Measurements from ENCODE around the gene PITPNC1.

DNA sequence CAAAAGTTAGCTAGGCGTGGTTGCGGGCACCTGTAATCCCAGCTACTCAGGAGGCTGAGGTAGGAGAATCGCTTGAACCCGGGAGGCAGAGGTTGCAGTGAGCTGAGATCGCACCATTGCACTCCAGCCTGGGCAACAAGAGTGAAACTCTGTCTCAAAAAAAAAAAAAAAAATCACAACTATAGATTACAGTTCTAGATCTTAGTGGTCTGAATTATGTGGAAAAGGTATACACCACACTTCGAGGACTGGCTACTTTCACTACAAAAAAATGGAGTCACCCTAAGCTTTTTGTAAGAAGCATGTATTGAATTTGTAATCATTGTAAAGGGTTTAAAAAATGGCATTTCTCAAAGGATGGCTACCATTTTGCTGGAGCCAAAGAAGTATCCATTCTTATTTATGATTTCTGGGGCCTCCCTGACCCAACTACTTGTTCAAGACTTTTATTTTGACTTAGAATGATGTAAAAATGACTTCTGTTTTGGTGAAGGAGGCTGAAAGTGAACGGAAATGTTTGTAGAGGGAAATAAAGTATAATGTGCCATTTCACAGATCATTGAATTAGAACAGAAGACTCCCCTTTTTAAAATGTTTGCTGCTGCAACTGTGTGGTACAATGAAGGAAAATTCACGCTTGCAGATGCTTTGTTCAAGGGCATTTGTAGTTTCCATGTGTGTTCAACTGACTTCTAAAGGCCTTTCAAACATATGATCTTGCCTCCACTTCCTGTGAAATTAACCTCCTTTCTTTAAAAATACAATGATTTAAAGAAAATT is 303.6 kb downstream of the PITPNC1 start:
- TF ChIP-seq, protein P1, sequence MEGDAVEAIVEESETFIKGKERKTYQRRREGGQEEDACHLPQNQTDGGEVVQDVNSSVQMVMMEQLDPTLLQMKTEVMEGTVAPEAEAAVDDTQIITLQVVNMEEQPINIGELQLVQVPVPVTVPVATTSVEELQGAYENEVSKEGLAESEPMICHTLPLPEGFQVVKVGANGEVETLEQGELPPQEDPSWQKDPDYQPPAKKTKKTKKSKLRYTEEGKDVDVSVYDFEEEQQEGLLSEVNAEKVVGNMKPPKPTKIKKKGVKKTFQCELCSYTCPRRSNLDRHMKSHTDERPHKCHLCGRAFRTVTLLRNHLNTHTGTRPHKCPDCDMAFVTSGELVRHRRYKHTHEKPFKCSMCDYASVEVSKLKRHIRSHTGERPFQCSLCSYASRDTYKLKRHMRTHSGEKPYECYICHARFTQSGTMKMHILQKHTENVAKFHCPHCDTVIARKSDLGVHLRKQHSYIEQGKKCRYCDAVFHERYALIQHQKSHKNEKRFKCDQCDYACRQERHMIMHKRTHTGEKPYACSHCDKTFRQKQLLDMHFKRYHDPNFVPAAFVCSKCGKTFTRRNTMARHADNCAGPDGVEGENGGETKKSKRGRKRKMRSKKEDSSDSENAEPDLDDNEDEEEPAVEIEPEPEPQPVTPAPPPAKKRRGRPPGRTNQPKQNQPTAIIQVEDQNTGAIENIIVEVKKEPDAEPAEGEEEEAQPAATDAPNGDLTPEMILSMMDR (IDR thresholded peaks at IDR 0.05), result no peak
- no peak for TF ChIP-seq POLR2A (IDR thresholded peaks at IDR 0.05)
